ENCODE measurements around the gene DDX31. TPM values are rescaled to one million over a fixed set of nuclear protein-coding genes. Genes with fewer than 3 reads are reported as not detected.

The DDX31 gene
- total RNA-seq, 1 experiment from 2014 or later: 28.4 TPM

DNA sequence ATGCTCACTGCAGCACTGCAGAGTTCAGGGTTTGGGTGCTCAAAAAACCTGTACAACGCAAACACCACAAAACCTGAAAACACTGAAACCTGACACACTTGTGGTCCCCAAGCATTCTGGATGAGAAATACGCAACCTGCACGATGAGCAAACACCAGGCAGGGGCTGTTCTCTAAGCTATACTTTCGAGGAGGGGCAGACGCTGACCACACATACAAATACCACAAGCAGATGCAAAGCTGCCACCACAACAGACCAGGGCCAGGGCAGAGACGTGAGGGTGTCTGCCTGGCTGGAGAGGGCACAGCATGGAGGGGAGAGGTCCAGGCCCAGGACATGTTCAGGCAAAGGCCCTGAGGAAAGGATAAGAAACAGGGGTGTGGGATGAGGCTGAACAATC is 64.4 kb downstream of the DDX31 start:
- no peak overlapping the region for H3K14ac ChIP-seq (ENCODE audit: insufficient read depth, low read length)
- no peak overlapping the region for H3K9ac ChIP-seq (ENCODE audit: extremely low read depth, insufficient read length, low read length)
- no peak overlapping the region for H4K91ac ChIP-seq (ENCODE audit: insufficient read length, low read depth, low read length)
- H4K8ac ChIP-seq (replicated peaks; ENCODE audit: insufficient read length, low read depth, low read length): no peak overlapping the region
- no peak overlapping the region for H3T11ph ChIP-seq (ENCODE audit: low read length)
- Mint-ChIP-seq H3K9me3 (no peaks in the 10 kb centered on the region), H3K4me1 (peaks cover 14 to 22% of the 10 kb centered on the region in 2 experiments), H3K36me3 (ENCODE audit: insufficient read depth in 1 of 3, low read depth in 3 of 3) (peaks cover 9 to 53% (median 18%) of the 10 kb centered on the region in 3 experiments; a peak in 5 of 7 replicates), H3K4me3 (no peak overlapping the region), H3K27me3 (ENCODE audit: low read depth) (no peaks in the 10 kb centered on the region), H3K27ac (peak overlapping the region in 2 of 3 experiments; percentile 45 to 93; a peak in 3 of 7 replicates)
- H3K4me2 ChIP-seq (ENCODE audit: insufficient read depth, insufficient read length, low read length): no peak overlapping the region
- H3K23me2 ChIP-seq (ENCODE audit: insufficient read length, low read depth, low read length, poor library complexity, severe bottlenecking): no peaks in the 10 kb centered on the region
- H3K4ac ChIP-seq (ENCODE audit: low read depth, low read length): no peak overlapping the region
- no peak overlapping the region for H3K27ac ChIP-seq (ENCODE audit: insufficient read length, low read depth, low read length)
- no peaks in the 10 kb centered on the region for H3K9me3 ChIP-seq (ENCODE audit: control insufficient read depth, low read depth, low read length)
- DNase-seq: no peak
- no peaks in the 10 kb centered on the region for H3K27me3 ChIP-seq (ENCODE audit: insufficient read depth, low read length)
- H4K5ac ChIP-seq (ENCODE audit: insufficient read length, low read depth, low read length): no peak overlapping the region
- H2BK20ac ChIP-seq (ENCODE audit: low read depth, low read length, poor library complexity, severe bottlenecking): no peak overlapping the region
- TF ChIP-seq, protein P1, sequence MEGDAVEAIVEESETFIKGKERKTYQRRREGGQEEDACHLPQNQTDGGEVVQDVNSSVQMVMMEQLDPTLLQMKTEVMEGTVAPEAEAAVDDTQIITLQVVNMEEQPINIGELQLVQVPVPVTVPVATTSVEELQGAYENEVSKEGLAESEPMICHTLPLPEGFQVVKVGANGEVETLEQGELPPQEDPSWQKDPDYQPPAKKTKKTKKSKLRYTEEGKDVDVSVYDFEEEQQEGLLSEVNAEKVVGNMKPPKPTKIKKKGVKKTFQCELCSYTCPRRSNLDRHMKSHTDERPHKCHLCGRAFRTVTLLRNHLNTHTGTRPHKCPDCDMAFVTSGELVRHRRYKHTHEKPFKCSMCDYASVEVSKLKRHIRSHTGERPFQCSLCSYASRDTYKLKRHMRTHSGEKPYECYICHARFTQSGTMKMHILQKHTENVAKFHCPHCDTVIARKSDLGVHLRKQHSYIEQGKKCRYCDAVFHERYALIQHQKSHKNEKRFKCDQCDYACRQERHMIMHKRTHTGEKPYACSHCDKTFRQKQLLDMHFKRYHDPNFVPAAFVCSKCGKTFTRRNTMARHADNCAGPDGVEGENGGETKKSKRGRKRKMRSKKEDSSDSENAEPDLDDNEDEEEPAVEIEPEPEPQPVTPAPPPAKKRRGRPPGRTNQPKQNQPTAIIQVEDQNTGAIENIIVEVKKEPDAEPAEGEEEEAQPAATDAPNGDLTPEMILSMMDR (conservative IDR thresholded peaks at IDR 0.05): no peak
- H2AK5ac ChIP-seq (ENCODE audit: insufficient read length, low read length): no peak overlapping the region
- no peak overlapping the region for H2BK12ac ChIP-seq (ENCODE audit: insufficient read length, low read depth, low read length)
- H3K23ac ChIP-seq (ENCODE audit: insufficient read length, low read depth, low read length): no peak overlapping the region
- no peak overlapping the region for H2BK5ac ChIP-seq (ENCODE audit: insufficient read length, low read length)
- no peaks in the 10 kb centered on the region for H3K4me1 ChIP-seq (ENCODE audit: insufficient read depth, low read length)
- no peaks in the 10 kb centered on the region for H3K79me1 ChIP-seq (ENCODE audit: insufficient read depth, low read depth, low read length, poor library complexity, severe bottlenecking)
- no peak overlapping the region for H2BK15ac ChIP-seq (ENCODE audit: low read depth, low read length)
- H2AFZ ChIP-seq (ENCODE audit: low read length): no peak overlapping the region
- H3K79me2 ChIP-seq (ENCODE audit: insufficient read depth, low read length): no peaks in the 10 kb centered on the region
- WGBS (ENCODE audit: extremely low coverage, insufficient read length, low lambda C conversion rate): no CpG with 5 or more reads among the region's 6 CpGs
- no peak overlapping the region for H3K56ac ChIP-seq (ENCODE audit: insufficient read length, low read depth, low read length)
- no peak overlapping the region for H2BK120ac ChIP-seq (ENCODE audit: low read depth, low read length, poor library complexity, severe bottlenecking)
- H4K20me1 ChIP-seq (ENCODE audit: control insufficient read depth, insufficient read depth, insufficient read length): no peaks in the 10 kb centered on the region
- H3K18ac ChIP-seq (ENCODE audit: insufficient read length, low read depth, low read length): no peak overlapping the region
